IPS-15b (cell line): ENCODE measurements around the gene BRPF3.
A peak's percentile ranks its signal among the peaks of the same experiment; 100 is the strongest.

Experiments used
- H3K27me3 ChIP-seq: one replicate; pipeline ENCODE4 v1.6.1; 2013; ENCODE audit warnings: low read length; ENCODE audit not compliant: control insufficient read depth, insufficient read depth
- H3K36me3 ChIP-seq: one replicate; pipeline ENCODE4 v1.6.1; 2013; ENCODE audit warnings: low read length; ENCODE audit not compliant: control insufficient read depth, insufficient read depth
- H3K4me1 ChIP-seq: one replicate; pipeline ENCODE4 v1.6.1; 2013; ENCODE audit warnings: mild to moderate bottlenecking, low read length; ENCODE audit not compliant: control insufficient read depth, insufficient read depth
- H3K4me3 ChIP-seq: one replicate; pipeline ENCODE4 v1.5.1; 2013; ENCODE audit warnings: low read depth, low read length
- H3K9ac ChIP-seq: one replicate; pipeline ENCODE4 v1.6.1; 2013; ENCODE audit warnings: low read depth, mild to moderate bottlenecking, low read length
- H3K9me3 ChIP-seq: one replicate; pipeline ENCODE4 v1.6.1; 2013; ENCODE audit warnings: mild to moderate bottlenecking, low read length; ENCODE audit not compliant: control insufficient read depth, insufficient read depth

BRPF3 gene

GRCh38 chr6:36196113-36196879, at the start of gene BRPF3:
BRPF3 (plus strand) TSS chr6:36196744; CDS start chr6:36200323, 3,579 bp downstream.
- H3K4me1 ChIP-seq: peaks cover 6% of the 10 kb centered on the region
- H3K9me3 ChIP-seq: no peaks in the 10 kb centered on the region
- H3K27me3 ChIP-seq: no peaks in the 10 kb centered on the region
- H3K9ac ChIP-seq: peak within 1 kb of the TSS; percentile 92
- H3K36me3 ChIP-seq: peaks cover 13% of the 10 kb centered on the region
- peak within 1 kb of the TSS; percentile 89 for H3K4me3 ChIP-seq

DNA sequence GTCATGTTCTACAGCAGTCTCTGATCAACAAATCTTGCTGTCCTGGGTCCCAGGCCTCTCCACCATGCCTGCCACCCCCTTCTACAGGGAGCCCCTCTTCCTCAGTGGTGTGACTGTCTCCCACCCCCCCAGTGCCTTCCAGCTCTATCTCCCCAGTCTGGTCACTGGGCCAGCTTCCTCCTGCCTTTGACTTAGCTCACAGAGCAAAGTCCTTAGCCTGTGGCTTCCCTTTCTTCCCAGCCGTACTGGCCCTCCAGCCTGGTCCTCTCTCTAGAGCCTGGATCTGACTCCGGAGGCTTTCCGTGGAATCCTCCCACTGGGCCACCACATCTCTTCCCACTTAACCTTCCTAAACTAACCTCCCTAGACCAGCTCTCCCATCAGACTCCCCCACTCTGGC, 49.2 kb upstream of the BRPF3 start:
- H3K9me3 ChIP-seq: no peaks in the 10 kb centered on the region

DNA sequence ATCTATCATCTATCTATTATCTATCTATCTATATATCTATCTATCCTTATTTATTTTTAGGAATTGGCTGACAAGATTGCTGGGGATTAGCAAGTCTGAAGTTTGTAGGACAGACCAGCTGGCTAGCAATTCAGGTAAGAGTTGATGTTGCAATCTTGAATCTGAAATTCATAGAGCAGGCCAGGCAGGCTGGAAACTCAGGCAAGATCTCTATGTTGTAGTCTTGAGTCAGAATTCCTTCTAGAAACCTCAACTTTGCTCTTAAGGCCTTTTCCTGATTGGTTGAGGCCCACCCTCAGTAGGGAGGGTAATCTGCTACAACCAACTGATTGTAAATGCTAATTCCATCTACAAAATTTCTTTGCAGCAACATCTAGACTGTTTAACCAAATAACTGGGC, 47.1 kb upstream of the BRPF3 start:
- Histone ChIP-seq H3K4me1 (no peaks in the 10 kb centered on the region), H3K9me3 (no peaks in the 10 kb centered on the region), H3K27me3 (no peaks in the 10 kb centered on the region), H3K36me3 (no peaks in the 10 kb centered on the region), H3K4me3 (no peak overlapping the region), H3K9ac (no peak overlapping the region)

More for the DNA sequence above, 49.2 kb upstream of the BRPF3 start:
- Histone ChIP-seq H3K36me3 (no peaks in the 10 kb centered on the region), H3K27me3 (no peaks in the 10 kb centered on the region), H3K9ac (no peak overlapping the region), H3K4me3 (no peak overlapping the region), H3K4me1 (no peaks in the 10 kb centered on the region)

- Histone ChIP-seq H3K36me3 (no peaks in the 10 kb centered on the region), H3K27me3 (no peaks in the 10 kb centered on the region), H3K4me1 (no peaks in the 10 kb centered on the region), H3K4me3 (no peak overlapping the region), H3K9ac (no peak overlapping the region), H3K9me3 (no peaks in the 10 kb centered on the region)
Observed at GRCh38 chr6:36150283-36150682, 46.3 kb upstream of the BRPF3 start.

GRCh38 chr6:36154286-36154685, 42.3 kb upstream of the BRPF3 start:
- Histone ChIP-seq H3K9me3 (no peaks in the 10 kb centered on the region), H3K36me3 (no peaks in the 10 kb centered on the region), H3K4me3 (no peak overlapping the region), H3K27me3 (no peaks in the 10 kb centered on the region), H3K9ac (no peak overlapping the region), H3K4me1 (no peaks in the 10 kb centered on the region)

GRCh38 chr6:36155662-36156061, 40.9 kb upstream of the BRPF3 start:
- no peaks in the 10 kb centered on the region for H3K27me3 ChIP-seq
- no peak overlapping the region for H3K4me3 ChIP-seq
- no peak overlapping the region for H3K9ac ChIP-seq
- no peaks in the 10 kb centered on the region for H3K9me3 ChIP-seq
- H3K4me1 ChIP-seq: no peaks in the 10 kb centered on the region
- no peaks in the 10 kb centered on the region for H3K36me3 ChIP-seq

DNA sequence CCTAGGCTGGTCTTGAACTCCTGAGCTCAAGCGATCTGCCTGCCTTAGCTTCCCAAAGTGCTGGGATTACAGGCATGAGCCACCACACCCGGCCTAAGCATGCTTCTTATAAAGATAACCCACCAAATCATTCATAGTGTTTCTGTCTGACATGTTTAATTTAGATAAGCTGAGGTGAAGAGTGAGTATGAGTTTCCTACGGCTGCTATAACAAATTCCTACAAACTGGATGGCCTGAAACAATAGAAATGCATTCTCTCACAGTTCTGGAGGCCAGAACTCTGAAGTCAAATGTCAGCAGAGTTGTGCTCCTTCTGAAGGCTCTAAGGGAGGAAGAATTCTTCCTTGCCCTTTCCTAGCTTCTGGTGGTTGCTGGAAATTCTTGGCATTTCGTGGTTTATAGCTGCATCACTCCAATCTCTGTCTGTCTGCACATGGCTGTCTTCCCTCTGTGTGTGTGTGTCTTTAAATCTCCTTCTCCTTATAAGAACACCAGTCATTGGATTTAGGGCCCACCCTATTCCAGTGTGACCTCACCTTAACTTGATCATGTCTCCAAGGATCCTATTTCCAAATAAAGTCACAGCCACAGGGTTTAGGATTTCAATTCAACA, 36.3 kb upstream of the BRPF3 start:
- H3K4me3 ChIP-seq: no peak overlapping the region
- no peaks in the 10 kb centered on the region for H3K9me3 ChIP-seq
- H3K36me3 ChIP-seq: no peaks in the 10 kb centered on the region

GRCh38 chr6:36169023-36170007, 27.2 kb upstream of the BRPF3 start:
- H3K9ac ChIP-seq: no peak overlapping the region

More for the DNA sequence above, 36.3 kb upstream of the BRPF3 start:
- H3K27me3 ChIP-seq: no peaks in the 10 kb centered on the region
- no peaks in the 10 kb centered on the region for H3K4me1 ChIP-seq
- H3K9ac ChIP-seq: no peak overlapping the region

DNA sequence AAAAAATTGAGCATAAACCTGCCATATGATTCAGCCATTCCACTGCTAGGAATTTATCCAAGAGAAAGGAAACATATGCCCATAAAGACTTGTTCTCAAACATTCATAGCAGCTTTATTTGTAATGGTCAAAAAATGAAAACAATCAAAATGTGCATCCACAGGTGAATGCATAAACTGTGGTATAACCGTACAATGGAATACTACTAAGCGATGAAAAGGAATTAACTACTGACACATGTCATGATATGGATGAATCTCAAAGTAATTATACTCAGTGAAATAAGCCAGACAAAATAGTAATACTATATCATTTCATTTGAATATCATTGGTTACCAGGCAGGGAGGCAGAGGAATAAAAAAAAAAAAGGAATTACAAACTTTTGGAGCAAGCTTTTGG, 25.8 kb upstream of the BRPF3 start:
- Histone ChIP-seq H3K36me3 (no peaks in the 10 kb centered on the region), H3K4me1 (no peaks in the 10 kb centered on the region), H3K4me3 (no peak overlapping the region), H3K9ac (no peak overlapping the region), H3K27me3 (no peaks in the 10 kb centered on the region), H3K9me3 (no peaks in the 10 kb centered on the region)

More at GRCh38 chr6:36169023-36170007, 27.2 kb upstream of the BRPF3 start:
- H3K9me3 ChIP-seq: no peaks in the 10 kb centered on the region
- H3K4me1 ChIP-seq: no peaks in the 10 kb centered on the region
- H3K36me3 ChIP-seq: no peaks in the 10 kb centered on the region
- no peak overlapping the region for H3K4me3 ChIP-seq
- no peaks in the 10 kb centered on the region for H3K27me3 ChIP-seq

GRCh38 chr6:36171573-36171972, 25.0 kb upstream of the BRPF3 start:
- Histone ChIP-seq H3K27me3 (no peaks in the 10 kb centered on the region), H3K9me3 (no peaks in the 10 kb centered on the region), H3K4me3 (no peak overlapping the region), H3K9ac (no peak overlapping the region), H3K36me3 (no peaks in the 10 kb centered on the region), H3K4me1 (no peaks in the 10 kb centered on the region)

GRCh38 chr6:36177166-36177565, 19.4 kb upstream of the BRPF3 start:
- Histone ChIP-seq H3K4me3 (no peak overlapping the region), H3K4me1 (no peaks in the 10 kb centered on the region), H3K36me3 (no peaks in the 10 kb centered on the region), H3K9me3 (no peaks in the 10 kb centered on the region), H3K27me3 (no peaks in the 10 kb centered on the region), H3K9ac (no peak overlapping the region)
